ENCODE data around the gene C19orf38. TPM values are rescaled to one million over a fixed set of nuclear protein-coding genes. Genes with fewer than 3 reads are reported as not detected.

C19orf38 gene
- total and polyA plus RNA-seq, 2 experiments from 2014 or later, result 0.45 TPM; not detected in 1

DNA sequence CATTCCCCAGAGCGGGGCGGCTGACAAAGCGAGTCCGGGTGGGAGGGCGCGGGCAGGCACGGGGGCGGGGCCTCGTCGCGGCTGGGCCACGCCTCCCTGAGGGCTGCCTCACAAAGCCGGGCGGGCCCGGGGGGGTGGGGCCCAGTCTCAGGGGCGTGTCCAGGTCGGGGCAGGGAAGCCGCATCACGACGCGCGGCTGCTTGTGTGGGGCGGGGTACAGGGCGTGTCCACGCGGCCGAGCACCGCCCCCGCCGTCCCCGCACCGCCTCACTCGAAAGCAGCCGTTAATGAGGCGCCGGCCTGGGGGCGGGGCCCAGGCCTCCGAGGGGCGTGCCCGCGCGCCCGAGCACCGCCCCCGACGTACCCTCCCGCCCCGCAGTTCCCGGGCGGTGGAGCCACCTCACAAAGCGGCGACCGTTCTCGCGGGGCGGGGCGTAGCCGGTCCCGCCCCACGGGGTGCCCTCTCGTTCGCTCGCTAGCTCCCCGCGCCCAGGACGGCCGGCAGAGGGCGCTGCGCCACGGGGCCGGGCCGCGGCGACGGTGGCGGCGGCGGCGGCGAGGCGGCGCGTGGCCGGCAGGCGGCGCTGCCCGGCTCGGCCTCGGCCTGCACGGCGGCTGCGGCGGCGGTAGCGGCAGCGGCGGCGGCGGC, 22.9 kb downstream of the C19orf38 start, which contains the start of gene CARM1 (continued):
- TF ChIP-seq CREB1 (CRISPR knock-in tag; IDR thresholded peaks at IDR 0.05; ENCODE audit: low read depth) (peak; percentile 89), JUNB (IDR thresholded peaks at IDR 0.05; ENCODE audit: unreplicated experiment) (no peak), EZH2 (IDR thresholded peaks at IDR 0.05; ENCODE audit: low read depth, unreplicated experiment) (no peak), POLR2AphosphoS5 (IDR thresholded peaks at IDR 0.05; ENCODE audit: low read depth) (no peak)
- TF ChIP-seq, protein P1, sequence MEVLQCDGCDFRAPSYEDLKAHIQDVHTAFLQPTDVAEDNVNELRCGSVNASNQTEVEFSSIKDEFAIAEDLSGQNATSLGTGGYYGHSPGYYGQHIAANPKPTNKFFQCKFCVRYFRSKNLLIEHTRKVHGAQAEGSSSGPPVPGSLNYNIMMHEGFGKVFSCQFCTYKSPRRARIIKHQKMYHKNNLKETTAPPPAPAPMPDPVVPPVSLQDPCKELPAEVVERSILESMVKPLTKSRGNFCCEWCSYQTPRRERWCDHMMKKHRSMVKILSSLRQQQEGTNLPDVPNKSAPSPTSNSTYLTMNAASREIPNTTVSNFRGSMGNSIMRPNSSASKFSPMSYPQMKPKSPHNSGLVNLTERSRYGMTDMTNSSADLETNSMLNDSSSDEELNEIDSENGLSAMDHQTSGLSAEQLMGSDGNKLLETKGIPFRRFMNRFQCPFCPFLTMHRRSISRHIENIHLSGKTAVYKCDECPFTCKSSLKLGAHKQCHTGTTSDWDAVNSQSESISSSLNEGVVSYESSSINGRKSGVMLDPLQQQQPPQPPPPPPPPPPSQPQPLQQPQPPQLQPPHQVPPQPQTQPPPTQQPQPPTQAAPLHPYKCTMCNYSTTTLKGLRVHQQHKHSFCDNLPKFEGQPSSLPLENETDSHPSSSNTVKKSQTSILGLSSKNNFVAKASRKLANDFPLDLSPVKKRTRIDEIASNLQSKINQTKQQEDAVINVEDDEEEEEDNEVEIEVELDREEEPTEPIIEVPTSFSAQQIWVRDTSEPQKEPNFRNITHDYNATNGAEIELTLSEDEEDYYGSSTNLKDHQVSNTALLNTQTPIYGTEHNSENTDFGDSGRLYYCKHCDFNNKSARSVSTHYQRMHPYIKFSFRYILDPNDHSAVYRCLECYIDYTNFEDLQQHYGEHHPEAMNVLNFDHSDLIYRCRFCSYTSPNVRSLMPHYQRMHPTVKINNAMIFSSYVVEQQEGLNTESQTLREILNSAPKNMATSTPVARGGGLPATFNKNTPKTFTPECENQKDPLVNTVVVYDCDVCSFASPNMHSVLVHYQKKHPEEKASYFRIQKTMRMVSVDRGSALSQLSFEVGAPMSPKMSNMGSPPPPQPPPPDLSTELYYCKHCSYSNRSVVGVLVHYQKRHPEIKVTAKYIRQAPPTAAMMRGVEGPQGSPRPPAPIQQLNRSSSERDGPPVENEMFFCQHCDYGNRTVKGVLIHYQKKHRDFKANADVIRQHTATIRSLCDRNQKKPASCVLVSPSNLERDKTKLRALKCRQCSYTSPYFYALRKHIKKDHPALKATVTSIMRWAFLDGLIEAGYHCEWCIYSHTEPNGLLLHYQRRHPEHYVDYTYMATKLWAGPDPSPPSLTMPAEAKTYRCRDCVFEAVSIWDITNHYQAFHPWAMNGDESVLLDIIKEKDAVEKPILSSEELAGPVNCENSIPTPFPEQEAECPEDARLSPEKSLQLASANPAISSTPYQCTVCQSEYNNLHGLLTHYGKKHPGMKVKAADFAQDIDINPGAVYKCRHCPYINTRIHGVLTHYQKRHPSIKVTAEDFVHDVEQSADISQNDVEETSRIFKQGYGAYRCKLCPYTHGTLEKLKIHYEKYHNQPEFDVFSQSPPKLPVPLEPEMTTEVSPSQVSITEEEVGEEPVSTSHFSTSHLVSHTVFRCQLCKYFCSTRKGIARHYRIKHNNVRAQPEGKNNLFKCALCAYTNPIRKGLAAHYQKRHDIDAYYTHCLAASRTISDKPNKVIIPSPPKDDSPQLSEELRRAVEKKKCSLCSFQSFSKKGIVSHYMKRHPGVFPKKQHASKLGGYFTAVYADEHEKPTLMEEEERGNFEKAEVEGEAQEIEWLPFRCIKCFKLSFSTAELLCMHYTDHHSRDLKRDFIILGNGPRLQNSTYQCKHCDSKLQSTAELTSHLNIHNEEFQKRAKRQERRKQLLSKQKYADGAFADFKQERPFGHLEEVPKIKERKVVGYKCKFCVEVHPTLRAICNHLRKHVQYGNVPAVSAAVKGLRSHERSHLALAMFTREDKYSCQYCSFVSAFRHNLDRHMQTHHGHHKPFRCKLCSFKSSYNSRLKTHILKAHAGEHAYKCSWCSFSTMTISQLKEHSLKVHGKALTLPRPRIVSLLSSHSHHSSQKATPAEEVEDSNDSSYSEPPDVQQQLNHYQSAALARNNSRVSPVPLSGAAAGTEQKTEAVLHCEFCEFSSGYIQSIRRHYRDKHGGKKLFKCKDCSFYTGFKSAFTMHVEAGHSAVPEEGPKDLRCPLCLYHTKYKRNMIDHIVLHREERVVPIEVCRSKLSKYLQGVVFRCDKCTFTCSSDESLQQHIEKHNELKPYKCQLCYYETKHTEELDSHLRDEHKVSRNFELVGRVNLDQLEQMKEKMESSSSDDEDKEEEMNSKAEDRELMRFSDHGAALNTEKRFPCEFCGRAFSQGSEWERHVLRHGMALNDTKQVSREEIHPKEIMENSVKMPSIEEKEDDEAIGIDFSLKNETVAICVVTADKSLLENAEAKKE (CRISPR knock-in tag; IDR thresholded peaks at IDR 0.05), result no peak
- TF ChIP-seq, protein P2, sequence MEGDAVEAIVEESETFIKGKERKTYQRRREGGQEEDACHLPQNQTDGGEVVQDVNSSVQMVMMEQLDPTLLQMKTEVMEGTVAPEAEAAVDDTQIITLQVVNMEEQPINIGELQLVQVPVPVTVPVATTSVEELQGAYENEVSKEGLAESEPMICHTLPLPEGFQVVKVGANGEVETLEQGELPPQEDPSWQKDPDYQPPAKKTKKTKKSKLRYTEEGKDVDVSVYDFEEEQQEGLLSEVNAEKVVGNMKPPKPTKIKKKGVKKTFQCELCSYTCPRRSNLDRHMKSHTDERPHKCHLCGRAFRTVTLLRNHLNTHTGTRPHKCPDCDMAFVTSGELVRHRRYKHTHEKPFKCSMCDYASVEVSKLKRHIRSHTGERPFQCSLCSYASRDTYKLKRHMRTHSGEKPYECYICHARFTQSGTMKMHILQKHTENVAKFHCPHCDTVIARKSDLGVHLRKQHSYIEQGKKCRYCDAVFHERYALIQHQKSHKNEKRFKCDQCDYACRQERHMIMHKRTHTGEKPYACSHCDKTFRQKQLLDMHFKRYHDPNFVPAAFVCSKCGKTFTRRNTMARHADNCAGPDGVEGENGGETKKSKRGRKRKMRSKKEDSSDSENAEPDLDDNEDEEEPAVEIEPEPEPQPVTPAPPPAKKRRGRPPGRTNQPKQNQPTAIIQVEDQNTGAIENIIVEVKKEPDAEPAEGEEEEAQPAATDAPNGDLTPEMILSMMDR (conservative IDR thresholded peaks at IDR 0.05; ENCODE audit: low read depth in 2 of 2), result peak in 1 of 2 experiments; percentile 83; a peak in 2 of 4 replicates
